ENCODE results near the gene ZGLP1.

Gene ZGLP1

GRCh38 chr19:10321874-10322835 is 12.5 kb upstream of the ZGLP1 start:
- Histone ChIP-seq H3K36me3 (ENCODE audit: insufficient read depth, low read length) (peaks cover 58% of the 10 kb centered on the region), H3K4me1 (ENCODE audit: control insufficient read depth, insufficient read depth, low read length) (no peaks in the 10 kb centered on the region), H3K4me3 (ENCODE audit: low read length) (no peak overlapping the region), H3K9me3 (replicated peaks; ENCODE audit: low read length) (no peaks in the 10 kb centered on the region), H3K27me3 (ENCODE audit: control insufficient read depth, insufficient read depth, low read length) (no peaks in the 10 kb centered on the region), H3K9ac (ENCODE audit: low read depth, low read length) (no peak overlapping the region), H3K4me2 (ENCODE audit: low read length) (no peak overlapping the region)

GRCh38 chr19:10321417-10321797 is 11.8 kb upstream of the ZGLP1 start:
- H3K36me3 ChIP-seq (ENCODE audit: insufficient read depth, low read length) = peaks cover 59% of the 10 kb centered on the region
- no peak overlapping the region for H3K4me3 ChIP-seq (ENCODE audit: low read length)
- H3K9ac ChIP-seq (ENCODE audit: low read depth, low read length) = no peak overlapping the region
- no peaks in the 10 kb centered on the region for H3K9me3 ChIP-seq (replicated peaks; ENCODE audit: low read length)
- H3K4me1 ChIP-seq (ENCODE audit: control insufficient read depth, insufficient read depth, low read length) = no peaks in the 10 kb centered on the region
- no peaks in the 10 kb centered on the region for H3K27me3 ChIP-seq (ENCODE audit: control insufficient read depth, insufficient read depth, low read length)
- H3K4me2 ChIP-seq (ENCODE audit: low read length) = no peak overlapping the region

GRCh38 chr19:10320602-10321416 is 11.2 kb upstream of the ZGLP1 start:
- Histone ChIP-seq H3K9me3 (replicated peaks; ENCODE audit: low read length) (no peaks in the 10 kb centered on the region), H3K9ac (ENCODE audit: low read depth, low read length) (no peak overlapping the region), H3K4me3 (ENCODE audit: low read length) (no peak overlapping the region), H3K36me3 (ENCODE audit: insufficient read depth, low read length) (peaks cover 60% of the 10 kb centered on the region), H3K4me1 (ENCODE audit: control insufficient read depth, insufficient read depth, low read length) (peaks cover 4% of the 10 kb centered on the region), H3K27me3 (ENCODE audit: control insufficient read depth, insufficient read depth, low read length) (no peaks in the 10 kb centered on the region), H3K4me2 (ENCODE audit: low read length) (no peak overlapping the region)

- no peak overlapping the region for H3K9ac ChIP-seq (ENCODE audit: low read depth, low read length)
- H3K27me3 ChIP-seq (ENCODE audit: control insufficient read depth, insufficient read depth, low read length) = no peaks in the 10 kb centered on the region
- no peak overlapping the region for H3K4me3 ChIP-seq (ENCODE audit: low read length)
- H3K4me1 ChIP-seq (ENCODE audit: control insufficient read depth, insufficient read depth, low read length) = peaks cover 4% of the 10 kb centered on the region
- peaks cover 49% of the 10 kb centered on the region for H3K36me3 ChIP-seq (ENCODE audit: insufficient read depth, low read length)
- H3K4me2 ChIP-seq (ENCODE audit: low read length) = no peak overlapping the region
- no peaks in the 10 kb centered on the region for H3K9me3 ChIP-seq (replicated peaks; ENCODE audit: low read length)
Observed at GRCh38 chr19:10318807-10319682, 9.4 kb upstream of the ZGLP1 start.

GRCh38 chr19:10317857-10318462 is 8.3 kb upstream of the ZGLP1 start:
- no peaks in the 10 kb centered on the region for H3K9me3 ChIP-seq (replicated peaks; ENCODE audit: low read length)
- no peak overlapping the region for H3K4me2 ChIP-seq (ENCODE audit: low read length)
- H3K4me3 ChIP-seq (ENCODE audit: low read length) = no peak overlapping the region
- peaks cover 4% of the 10 kb centered on the region for H3K4me1 ChIP-seq (ENCODE audit: control insufficient read depth, insufficient read depth, low read length)
- peaks cover 41% of the 10 kb centered on the region for H3K36me3 ChIP-seq (ENCODE audit: insufficient read depth, low read length)
- H3K27me3 ChIP-seq (ENCODE audit: control insufficient read depth, insufficient read depth, low read length) = no peaks in the 10 kb centered on the region
- H3K9ac ChIP-seq (ENCODE audit: low read depth, low read length) = no peak overlapping the region

- peaks cover 34% of the 10 kb centered on the region for H3K36me3 ChIP-seq (ENCODE audit: insufficient read depth, low read length)
- no peaks in the 10 kb centered on the region for H3K27me3 ChIP-seq (ENCODE audit: control insufficient read depth, insufficient read depth, low read length)
Observed at GRCh38 chr19:10317045-10317856, 7.6 kb upstream of the ZGLP1 start.

GRCh38 chr19:10316229-10317044 is 6.8 kb upstream of the ZGLP1 start:
- peak overlapping the region; percentile 81 for H3K4me2 ChIP-seq (ENCODE audit: low read length)
- H3K4me3 ChIP-seq (ENCODE audit: low read length) = peak overlapping the region; percentile 75
- H3K36me3 ChIP-seq (ENCODE audit: insufficient read depth, low read length) = peaks cover 27% of the 10 kb centered on the region
- H3K27me3 ChIP-seq (ENCODE audit: control insufficient read depth, insufficient read depth, low read length) = no peaks in the 10 kb centered on the region
- peak overlapping the region; percentile 76 for H3K9ac ChIP-seq (ENCODE audit: low read depth, low read length)
- no peaks in the 10 kb centered on the region for H3K9me3 ChIP-seq (replicated peaks; ENCODE audit: low read length)
- peaks cover 4% of the 10 kb centered on the region for H3K4me1 ChIP-seq (ENCODE audit: control insufficient read depth, insufficient read depth, low read length)

More at GRCh38 chr19:10317045-10317856, 7.6 kb upstream of the ZGLP1 start:
- H3K9ac ChIP-seq (ENCODE audit: low read depth, low read length) = no peak overlapping the region
- H3K4me3 ChIP-seq (ENCODE audit: low read length) = no peak overlapping the region
- peaks cover 4% of the 10 kb centered on the region for H3K4me1 ChIP-seq (ENCODE audit: control insufficient read depth, insufficient read depth, low read length)
- H3K4me2 ChIP-seq (ENCODE audit: low read length) = no peak overlapping the region
- H3K9me3 ChIP-seq (replicated peaks; ENCODE audit: low read length) = no peaks in the 10 kb centered on the region

GRCh38 chr19:10315335-10316214 is 6.0 kb upstream of the ZGLP1 start, which contains the start of gene FDX2:
FDX2 (minus strand) TSS chr19:10316015; CDS start chr19:10315996, 19 bp downstream.
- H3K4me2 ChIP-seq (ENCODE audit: low read length) = peak within 1 kb of the TSS; percentile 81
- no peaks in the 10 kb centered on the region for H3K27me3 ChIP-seq (ENCODE audit: control insufficient read depth, insufficient read depth, low read length)
- peaks cover 4% of the 10 kb centered on the region for H3K4me1 ChIP-seq (ENCODE audit: control insufficient read depth, insufficient read depth, low read length)
- peaks cover 20% of the 10 kb centered on the region for H3K36me3 ChIP-seq (ENCODE audit: insufficient read depth, low read length)
- peak within 1 kb of the TSS; percentile 75 for H3K4me3 ChIP-seq (ENCODE audit: low read length)
- H3K9ac ChIP-seq (ENCODE audit: low read depth, low read length) = peak within 1 kb of the TSS; percentile 76
- no peaks in the 10 kb centered on the region for H3K9me3 ChIP-seq (replicated peaks; ENCODE audit: low read length)

- Histone ChIP-seq H3K4me3 (ENCODE audit: low read length) (no peak overlapping the region), H3K4me1 (ENCODE audit: control insufficient read depth, insufficient read depth, low read length) (peaks cover 27% of the 10 kb centered on the region), H3K36me3 (ENCODE audit: insufficient read depth, low read length) (no peaks in the 10 kb centered on the region), H3K4me2 (ENCODE audit: low read length) (no peak overlapping the region), H3K9ac (ENCODE audit: low read depth, low read length) (no peak overlapping the region), H3K27me3 (ENCODE audit: control insufficient read depth, insufficient read depth, low read length) (no peaks in the 10 kb centered on the region), H3K9me3 (replicated peaks; ENCODE audit: low read length) (no peaks in the 10 kb centered on the region)
Observed at GRCh38 chr19:10306327-10306726, 3.3 kb downstream of the ZGLP1 start.

Measured in skeletal muscle satellite cell (primary cell).